IMR-90 (cell line): ENCODE measurements around the gene SECTM1. TPM values are rescaled to one million over a fixed set of nuclear protein-coding genes. Genes with fewer than 3 reads are reported as not detected.

ENCODE experiments used
- ATAC-seq: fragments of 200-7000 bp; cut with Tn5 transposase; 2 replicates; pipeline ENCODE4 v1.9.1; 2020; ENCODE audit warnings: low read depth, mild to moderate bottlenecking, moderate library complexity
- BruUV-seq: library from RNA; stranded (reverse); fragments of 400-500 nt; replicated peaks from 2 replicates; lab custom pipeline; 2021; lab: Mats Ljungman, UMichigan
- CTCF ChIA-PET: fragments of 300-600 bp; formaldehyde crosslinking; extraction: SDS; loops from one replicate; lab custom pipeline; 2021; ENCODE audit warnings: antibody characterized with exemption; lab: Yijun Ruan, JAX
- POLR2A ChIA-PET: fragments of 300-600 bp; sonication (Branson Sonifier 250); formaldehyde crosslinking; loops from one replicate; lab custom pipeline; 2022; ENCODE audit warnings: antibody characterized with exemption; ENCODE audit not compliant: unreplicated experiment; lab: Charles Lee
- DNase-seq: peaks from one replicate; pipeline ENCODE4 v3.0.0; 2013
- H2AFZ ChIP-seq: replicated peaks from 2 replicates; pipeline ENCODE3; 2013; ENCODE audit warnings: low read length, mild to moderate bottlenecking; ENCODE audit not compliant: poor library complexity
- H2AK5ac ChIP-seq: 2 replicates; pipeline ENCODE4 v1.6.1; 2013; ENCODE audit warnings: low read depth, low read length, inconsistent platforms
- H2AK9ac ChIP-seq: replicated peaks from 2 replicates; pipeline ENCODE3; 2013; ENCODE audit warnings: mild to moderate bottlenecking, low read depth, low read length, moderate library complexity; ENCODE audit not compliant: poor library complexity
- H2BK120ac ChIP-seq: 2 replicates; pipeline ENCODE4 v1.6.1; 2013; ENCODE audit warnings: low read depth, low read length, inconsistent platforms
- H2BK15ac ChIP-seq: 3 replicates; pipeline ENCODE4 v1.6.1; 2013; ENCODE audit warnings: low read depth, low read length, inconsistent platforms
- H2BK20ac ChIP-seq: 2 replicates; pipeline ENCODE4 v1.6.1; 2013; ENCODE audit warnings: low read depth, mild to moderate bottlenecking, inconsistent platforms, low read length, moderate library complexity
- H2BK5ac ChIP-seq: 2 replicates; pipeline ENCODE4 v1.6.1; 2013; ENCODE audit warnings: mild to moderate bottlenecking, low read depth, low read length, inconsistent platforms; ENCODE audit not compliant: poor library complexity, severe bottlenecking
- H3K14ac ChIP-seq: replicated peaks from 2 replicates; pipeline ENCODE4 v1.6.1; 2013; ENCODE audit warnings: low read depth, low read length, inconsistent platforms
- H3K18ac ChIP-seq: 2 replicates; pipeline ENCODE4 v1.6.1; 2013; ENCODE audit warnings: low read depth, low read length, control low read depth
- H3K23ac ChIP-seq: 2 replicates; pipeline ENCODE4 v1.6.1; 2013; ENCODE audit warnings: low read depth, low read length, inconsistent platforms
- H3K27ac ChIP-seq: 2 replicates; pipeline ENCODE4 v1.5.1; 2013; ENCODE audit warnings: mild to moderate bottlenecking, control low read depth, low read length; ENCODE audit not compliant: insufficient read depth
- H3K27me3 ChIP-seq: 2 replicates; pipeline ENCODE4 v1.6.1; 2013; ENCODE audit warnings: low read length; ENCODE audit not compliant: control insufficient read depth, insufficient read depth
- H3K36me3 ChIP-seq: 2 replicates; pipeline ENCODE4 v1.6.1; 2013; ENCODE audit warnings: low read length, mixed read lengths; ENCODE audit not compliant: control insufficient read depth, insufficient read depth
- H3K4ac ChIP-seq: 2 replicates; pipeline ENCODE4 v1.6.1; 2013; ENCODE audit warnings: low read depth, low read length, inconsistent platforms
- H3K4me1 ChIP-seq: 2 replicates; pipeline ENCODE4 v1.6.1; 2013; ENCODE audit warnings: low read length, mixed read lengths; ENCODE audit not compliant: control insufficient read depth, insufficient read depth
- H3K4me2 ChIP-seq: 2 replicates; pipeline ENCODE4 v1.6.1; 2013; ENCODE audit warnings: low read depth, mild to moderate bottlenecking, control low read depth, low read length, moderate library complexity
- H3K4me3 ChIP-seq: 2 replicates; pipeline ENCODE4 v1.5.1; 2013; ENCODE audit warnings: low read depth, mild to moderate bottlenecking, control low read depth, low read length, moderate library complexity; ENCODE audit not compliant: insufficient read depth
- H3K56ac ChIP-seq: 2 replicates; pipeline ENCODE4 v1.6.1; 2013; ENCODE audit warnings: low read length, inconsistent platforms; ENCODE audit not compliant: insufficient read depth; ENCODE audit errors: extremely low read depth
- H3K79me1 ChIP-seq, 2 experiments: 2 replicates each; pipeline ENCODE4 v1.6.1; 2013; ENCODE audit warnings: low read length in 2 of 2, inconsistent platforms in 1 of 2, low read depth in 1 of 2
- H3K9ac ChIP-seq: 2 replicates; pipeline ENCODE4 v1.6.1; 2013; ENCODE audit warnings: low read depth, low read length, control low read depth
- H3K9me1 ChIP-seq: 2 replicates; pipeline ENCODE4 v1.6.1; 2013; ENCODE audit warnings: low read length, inconsistent platforms; ENCODE audit not compliant: insufficient read depth
- H3K9me3 ChIP-seq: 2 replicates; pipeline ENCODE4 v1.6.1; 2013; ENCODE audit warnings: low read length; ENCODE audit not compliant: control insufficient read depth, insufficient read depth
- H4K20me1 ChIP-seq: 2 replicates; pipeline ENCODE4 v1.6.1; 2013; ENCODE audit warnings: low read length, inconsistent platforms; ENCODE audit not compliant: insufficient read depth
- H4K5ac ChIP-seq: 2 replicates; pipeline ENCODE4 v1.6.1; 2013; ENCODE audit warnings: mild to moderate bottlenecking, low read depth, low read length, control low read depth
- H4K8ac ChIP-seq, 2 experiments: 2 replicates each; pipeline ENCODE4 v1.6.1; 2013; ENCODE audit warnings: low read depth in 2 of 2, low read length in 2 of 2, control low read depth in 1 of 2, inconsistent platforms in 1 of 2
- H4K91ac ChIP-seq: 2 replicates; pipeline ENCODE4 v1.6.1; 2013; ENCODE audit warnings: low read depth, low read length, inconsistent platforms; ENCODE audit not compliant: insufficient read depth
- CHD1 ChIP-seq: IDR thresholded peaks from 2 replicates; pipeline ENCODE4 v1.6.1; 2012; ENCODE audit warnings: low read depth, low read length, improper control_type of control experiment
- WGBS, 2 experiments: methylation state at CpG; one replicate each; pipeline versions ENCODE4 v1.1.5 to v1.1.7; 2013; ENCODE audit warnings: missing lambda C conversion rate in 2 of 2; ENCODE audit not compliant: insufficient read length in 1 of 2; ENCODE audit errors: extremely low coverage in 2 of 2; 5-methylcytosine and 5-hydroxymethylcytosine counted together
- dilution Hi-C: fragments of 300-500 bp; cut with HindIII; formaldehyde crosslinking; loops from one replicate; pipeline ENCODE4 v1.14.3; 2018; ENCODE audit warnings: low sequenced_read_pairs; ENCODE audit not compliant: unreplicated experiment
- in situ Hi-C: fragments of 300-500 bp; cut with MboI; formaldehyde crosslinking; loops from 3 replicates; pipeline ENCODE4 v1.14.3; 2019; ENCODE audit warnings: low sequenced_read_pairs, inconsistent platforms, mixed read lengths
- intact Hi-C: fragments of 100-400 bp; cut with micrococcal nuclease; formaldehyde crosslinking; loops from 2 replicates; pipeline ENCODE4 v1.10.0; 2022
- polyA plus RNA-seq, 3 experiments: library from polyadenylated mRNA; depleted of rRNA; stranded (reverse); fragments of >200 nt; gene quantifications; 2 replicates each; pipeline ENCODE4 v1.2.3, GENCODE V29; 2012; ENCODE audit warnings: low replicate concordance in 1 of 3
- total RNA-seq: library from RNA; depleted of rRNA; stranded (reverse); fragments of >200 nt; gene quantifications from 2 replicates; pipeline ENCODE4 v1.2.3, GENCODE V29; 2012
- TF ChIP-seq, protein P1 (sequence below): fragments of 150-350 bp; IDR thresholded peaks from 2 replicates; pipeline ENCODE4 v1.6.1; 2016; ENCODE audit warnings: low read depth, mild to moderate bottlenecking, low read length, moderate library complexity, borderline replicate concordance
- TF ChIP-seq, protein P2 (sequence below): fragments of 150-350 bp; IDR thresholded peaks from 2 replicates; pipeline ENCODE4 v1.6.1; 2017; ENCODE audit warnings: mild to moderate bottlenecking, antibody characterized with exemption, low read length, low read depth

The SECTM1 gene
- total and polyA plus RNA-seq, 2 of the 4 experiments (the other 2 are of a cell fraction): 2.3 to 4.4 TPM

DNA sequence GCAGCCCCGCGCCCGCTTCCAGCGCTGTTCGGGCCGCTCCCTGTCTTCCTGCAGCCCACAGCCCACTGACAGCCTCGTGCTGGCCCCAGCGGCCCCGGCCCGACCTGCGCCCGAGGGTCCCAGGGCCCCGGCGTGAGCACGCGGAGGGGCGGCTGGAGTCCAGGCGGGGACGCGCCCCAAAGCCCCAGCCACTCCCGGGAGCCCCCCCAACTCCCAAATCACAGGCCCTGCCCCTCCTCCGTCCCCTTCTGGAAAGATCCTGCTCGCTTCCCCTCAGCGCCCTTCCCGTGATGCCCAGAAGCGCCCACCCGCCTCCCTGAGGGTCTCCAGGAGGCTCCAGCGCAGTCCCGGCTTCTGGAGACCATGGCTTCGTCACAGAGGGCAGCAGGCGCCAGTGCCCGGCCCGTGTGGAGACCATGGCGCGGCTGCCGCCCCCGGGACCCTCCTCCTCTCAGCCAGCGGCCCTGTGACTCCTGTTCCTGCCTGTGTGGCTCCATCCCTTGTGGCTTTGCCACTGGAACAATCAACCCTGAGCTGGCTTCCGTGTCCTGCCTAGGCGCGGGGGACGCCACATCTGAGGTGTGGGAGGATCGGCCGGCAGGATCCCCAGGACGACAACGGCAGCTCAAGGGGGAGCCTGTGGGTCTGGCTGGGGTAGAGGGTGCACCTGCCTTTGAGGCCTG is 41.9 kb upstream of the SECTM1 start:
- H3K27me3 ChIP-seq: peaks cover 69% of the 10 kb centered on the region

More for the DNA sequence above, 41.9 kb upstream of the SECTM1 start:
- in situ Hi-C loops (no loop called here), intact Hi-C loops (no loop called here), dilution Hi-C loops (no loop called here)
- ChIA-PET POLR2A (no interaction called here), CTCF (no interaction called here)
- Histone ChIP-seq H2BK15ac (no peak overlapping the region), H3K56ac (no peak overlapping the region), H3K9me3 (no peaks in the 10 kb centered on the region), H4K5ac (no peak overlapping the region), H3K9me1 (no peaks in the 10 kb centered on the region), H3K36me3 (no peaks in the 10 kb centered on the region), H2BK5ac (no peak overlapping the region), H3K4me3 (no peak overlapping the region), H3K4me1 (no peaks in the 10 kb centered on the region), H3K79me1 (no peaks in the 10 kb centered on the region), H2BK120ac (no peak overlapping the region), H2AFZ (no peak overlapping the region), H4K91ac (no peak overlapping the region), H3K4ac (no peak overlapping the region), H2AK9ac (no peak overlapping the region), H3K14ac (no peak overlapping the region), H4K20me1 (no peaks in the 10 kb centered on the region), H2AK5ac (no peak overlapping the region), H3K18ac (no peak overlapping the region), H3K9ac (no peak overlapping the region), H3K4me2 (no peak overlapping the region), H4K8ac (no peak overlapping the region), H3K23ac (no peak overlapping the region), H3K27ac (no peak overlapping the region), H2BK20ac (no peak overlapping the region)
- no peak for DNase-seq
- TF ChIP-seq, protein P1, sequence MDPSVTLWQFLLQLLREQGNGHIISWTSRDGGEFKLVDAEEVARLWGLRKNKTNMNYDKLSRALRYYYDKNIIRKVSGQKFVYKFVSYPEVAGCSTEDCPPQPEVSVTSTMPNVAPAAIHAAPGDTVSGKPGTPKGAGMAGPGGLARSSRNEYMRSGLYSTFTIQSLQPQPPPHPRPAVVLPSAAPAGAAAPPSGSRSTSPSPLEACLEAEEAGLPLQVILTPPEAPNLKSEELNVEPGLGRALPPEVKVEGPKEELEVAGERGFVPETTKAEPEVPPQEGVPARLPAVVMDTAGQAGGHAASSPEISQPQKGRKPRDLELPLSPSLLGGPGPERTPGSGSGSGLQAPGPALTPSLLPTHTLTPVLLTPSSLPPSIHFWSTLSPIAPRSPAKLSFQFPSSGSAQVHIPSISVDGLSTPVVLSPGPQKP: no peak
- TF ChIP-seq, protein P2, sequence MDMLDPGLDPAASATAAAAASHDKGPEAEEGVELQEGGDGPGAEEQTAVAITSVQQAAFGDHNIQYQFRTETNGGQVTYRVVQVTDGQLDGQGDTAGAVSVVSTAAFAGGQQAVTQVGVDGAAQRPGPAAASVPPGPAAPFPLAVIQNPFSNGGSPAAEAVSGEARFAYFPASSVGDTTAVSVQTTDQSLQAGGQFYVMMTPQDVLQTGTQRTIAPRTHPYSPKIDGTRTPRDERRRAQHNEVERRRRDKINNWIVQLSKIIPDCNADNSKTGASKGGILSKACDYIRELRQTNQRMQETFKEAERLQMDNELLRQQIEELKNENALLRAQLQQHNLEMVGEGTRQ: no peak
- TF ChIP-seq CHD1: no peak
- ATAC-seq: no peak
- no TSS peak for BruUV-seq
- WGBS, 2 experiments: 46% methylated on average over 27 of the region's 46 CpGs; no CpG with 5 or more reads in 1 of the 2 experiments
